GM12878 (cell line): Measurements from ENCODE around the gene DCST1. TPM values are rescaled to one million over a fixed set of nuclear protein-coding genes. Genes with fewer than 3 reads are reported as not detected.

Source experiments
- ATAC-seq: fragments of 200-7000 bp; cut with Tn5 transposase; 3 replicates; pipeline ENCODE4 v1.9.1; 2020; ENCODE audit warnings: mild to moderate bottlenecking, moderate library complexity
- BruUV-seq: library from RNA; stranded (reverse); fragments of 400-500 nt; replicated peaks from 2 replicates; lab custom pipeline; 2021; lab: Mats Ljungman, UMichigan
- CTCF ChIA-PET: fragments of 300-600 bp; sonication (Branson Sonifier 250); formaldehyde crosslinking; extraction: SDS; loops from one replicate; lab custom pipeline; 2021; ENCODE audit warnings: inconsistent platforms; lab: Yijun Ruan, JAX
- POLR2A ChIA-PET: fragments of 350-600 bp; formaldehyde crosslinking; extraction: SDS; loops from one replicate; lab custom pipeline; 2021; ENCODE audit warnings: inconsistent platforms; lab: Charles Lee
- RAD21 ChIA-PET: fragments of 300-600 bp; sonication (Branson Sonifier 250); formaldehyde crosslinking; loops from one replicate; lab custom pipeline; 2023; ENCODE audit warnings: antibody characterized with exemption; ENCODE audit not compliant: unreplicated experiment; lab: Charles Lee
- SMC1A ChIA-PET: fragments of 300-600 bp; sonication (Branson Sonifier 250); formaldehyde crosslinking; loops from one replicate; lab custom pipeline; 2023; ENCODE audit not compliant: unreplicated experiment, uncharacterized antibody; lab: Charles Lee
- DNase-seq: peaks from one replicate; pipeline ENCODE4 v3.0.0-alpha.2; 2011; ENCODE audit warnings: low read depth, low spot score
- FAIRE-seq: peaks from 3 replicates; lab custom pipeline; 2011; peaks lifted over from hg19 to GRCh38; lab: Jason Lieb, UNC
- H2AFZ ChIP-seq: 2 replicates; pipeline ENCODE4 v1.6.0; 2011; ENCODE audit warnings: low read depth, low read length, control low read depth; ENCODE audit not compliant: control insufficient read depth
- H3K27ac ChIP-seq: 2 replicates; pipeline ENCODE4 v1.5.1; 2011; ENCODE audit warnings: control low read depth; ENCODE audit not compliant: control insufficient read depth, insufficient read depth
- H3K27me3 ChIP-seq, 2 experiments: replicated peaks in 1 of 2; 2 replicates each; pipeline versions ENCODE4 v1.6.0 to v1.6.1; 2011; ENCODE audit warnings: low read length in 1 of 2; ENCODE audit not compliant: control insufficient read depth in 2 of 2, insufficient read depth in 2 of 2
- H3K36me3 ChIP-seq, 2 experiments: 2 replicates each; pipeline ENCODE4 v1.5.1; 2011; ENCODE audit warnings: low read length in 1 of 2; ENCODE audit not compliant: control insufficient read depth in 2 of 2, insufficient read depth in 2 of 2
- H3K4me1 ChIP-seq: 2 replicates; pipeline ENCODE4 v1.6.1; 2011; ENCODE audit warnings: mild to moderate bottlenecking, low read length, moderate library complexity, mixed read lengths; ENCODE audit not compliant: control insufficient read depth, insufficient read depth
- H3K4me2 ChIP-seq: 2 replicates; pipeline ENCODE4 v1.6.0; 2011; ENCODE audit warnings: control low read depth; ENCODE audit not compliant: control insufficient read depth, insufficient read depth
- H3K4me3 ChIP-seq: fragments of 200-600 bp; sonication (generic); 2 replicates; pipeline ENCODE4 v1.5.1; 2016
- H3K79me2 ChIP-seq: 2 replicates; pipeline ENCODE4 v1.6.0; 2011; ENCODE audit warnings: low read length; ENCODE audit not compliant: control insufficient read depth, insufficient read depth
- H3K9ac ChIP-seq: 2 replicates; pipeline ENCODE4 v1.8.0; 2011; ENCODE audit warnings: low read length, control low read depth, mixed read lengths; ENCODE audit not compliant: control insufficient read depth, insufficient read depth
- H3K9me3 ChIP-seq: replicated peaks from 3 replicates; pipeline ENCODE4 v1.5.1; 2011; ENCODE audit warnings: mild to moderate bottlenecking, low read length; ENCODE audit not compliant: control insufficient read depth, insufficient read depth
- H4K20me1 ChIP-seq: 2 replicates; pipeline ENCODE4 v1.6.0; 2011; ENCODE audit not compliant: control insufficient read depth, insufficient read depth
- CTCF ChIP-seq, 3 experiments: IDR thresholded peaks in 2 of 3; conservative IDR thresholded peaks in 1 of 3; 2 replicates each; pipeline ENCODE4 v1.5.1; 2011; ENCODE audit warnings: low read depth in 3 of 3, low read length in 3 of 3, mild to moderate bottlenecking in 3 of 3, control low read depth in 2 of 3, moderate library complexity in 2 of 3, inconsistent platforms in 1 of 3, mixed read lengths in 1 of 3; ENCODE audit not compliant: control insufficient read depth in 2 of 3, insufficient read depth in 1 of 3; ENCODE audit errors: extremely low read depth in 1 of 3
- HDAC6 ChIP-seq: fragments of 200-600 bp; sonication (generic); IDR thresholded peaks from one replicate; pipeline ENCODE4 v1.8.0; 2017; ENCODE audit warnings: antibody characterized with exemption; ENCODE audit not compliant: unreplicated experiment
- MEF2A ChIP-seq: IDR thresholded peaks from 2 replicates; pipeline ENCODE4 v1.6.1; 2011; ENCODE audit warnings: low read depth, mild to moderate bottlenecking, low read length, moderate library complexity; ENCODE audit not compliant: insufficient read depth
- RAD21 ChIP-seq: IDR thresholded peaks from 2 replicates; pipeline ENCODE4 v1.6.1; 2011; ENCODE audit warnings: mild to moderate bottlenecking, low read depth, low read length, moderate library complexity; ENCODE audit not compliant: insufficient read depth
- RELA ChIP-seq: fragments of 450-650 bp; IDR thresholded peaks from 2 replicates; pipeline ENCODE4 v1.8.0; 2014; ENCODE audit warnings: borderline replicate concordance; ENCODE audit not compliant: partially characterized antibody
- USF2 ChIP-seq: IDR thresholded peaks from 2 replicates; pipeline ENCODE4 v1.6.1; 2011; ENCODE audit warnings: low read depth, low read length, improper control_type of control experiment, borderline replicate concordance
- WGBS: methylation state at CpG from one replicate; pipeline ENCODE4 v1.1.6; 2016; ENCODE audit warnings: low lambda C conversion rate; ENCODE audit not compliant: insufficient replicate concordance, insufficient coverage; ENCODE audit errors: missing lambda C conversion rate; 5-methylcytosine and 5-hydroxymethylcytosine counted together
- in situ Hi-C: fragments of 300-500 bp; cut with MboI; formaldehyde crosslinking; loops from 9 replicates; pipeline ENCODE4 v1.14.3; 2018; ENCODE audit warnings: mixed read lengths
- intact Hi-C: fragments of 100-400 bp; cut with micrococcal nuclease; formaldehyde crosslinking; loops from one replicate; pipeline ENCODE4 v1.14.2; 2022; ENCODE audit not compliant: unreplicated experiment
- polyA plus RNA-seq, 11 experiments: library from polyadenylated mRNA; depleted of rRNA in 4 of 11; unstranded in 6 of 11; stranded (reverse) in 5 of 11; fragments of >200 nt; fragmentation: Nextera tagmentation in 4 of 11; fragmentation: Illumina TruSeq in 1 of 11; extraction: Ambion mirVana in 4 of 11; extraction: Trizol in 1 of 11; gene quantifications; 1 replicate in 1 of 11; 2 replicates in 10 of 11; pipeline versions ENCODE4 v1.2.1 to v1.2.3, GENCODE V29; 2011 to 2016; ENCODE audit warnings: inconsistent platforms in 2 of 11, missing spikeins in 2 of 11, low read depth in 1 of 11
- total RNA-seq, 4 experiments: library from RNA; depleted of rRNA in 3 of 4; stranded (reverse); fragments of >200 nt in 3 of 4; fragmentation: Illumina TruSeq in 1 of 4; extraction: Trizol in 1 of 4; gene quantifications; 2 replicates each; pipeline versions ENCODE4 v1.2.1 to v1.2.3, GENCODE V29; 2013 to 2021

The DCST1 gene
- total and polyA plus RNA-seq, 10 of the 15 experiments (the other 5 are each of a cell fraction or from before 2014, with no cell fraction given) = not detected

- Histone ChIP-seq H3K27ac (no peak overlapping the region), H4K20me1 (no peaks in the 10 kb centered on the region), H3K27me3 (no peaks in the 10 kb centered on the region)
- DNase-seq (no peak), FAIRE-seq (no peak)
- no TSS peak for BruUV-seq
- no peak for TF ChIP-seq HDAC6
- 0 out of 2 replicates have a peak, but pooled peaks have one; percentile 6 for TF ChIP-seq RAD21
- TF ChIP-seq RELA = no peak
- TF ChIP-seq MEF2A = no peak
- peak; percentile 37 to 50 (median 44); a peak in 5 of 6 replicates for TF ChIP-seq CTCF (IDR thresholded peaks at IDR 0.05 in 2 of 3, conservative IDR thresholded peaks at IDR 0.05 in 1 of 3; ENCODE audit: control insufficient read depth in 2 of 3, extremely low read depth in 1 of 3, insufficient read depth in 1 of 3, low read depth in 3 of 3, low read length in 3 of 3)
- TF ChIP-seq USF2 = no peak
- TF ChIP-seq, all 136 proteins: peak for 2
- 45% methylated on average over 12 of the region's 12 CpGs for WGBS
- CTCF ChIA-PET = interaction anchor here (0.6 to 9.7 kb wide), 6 partner anchors 7 to 120 kb away, joined by 3 to 121 read pairs (median 16); partner anchors contain the start of gene KRTCAP2
- Histone ChIP-seq H2AFZ (no peak overlapping the region; the same call in 1 of the 2 replicates), H3K79me2 (no peaks in the 10 kb centered on the region; the same call in 1 of the 2 replicates), H3K4me2 (peak overlapping the region; percentile 96), H3K9ac (no peak overlapping the region), H3K4me1 (peaks cover 13% of the 10 kb centered on the region), H3K4me3 (peak overlapping the region; percentile 91), H3K36me3 (no peaks in the 10 kb centered on the region), H3K9me3 (no peaks in the 10 kb centered on the region)
- SMC1A ChIA-PET = interaction anchor here (1.5 to 2.4 kb wide), 2 partner anchors 9 to 33 kb away, joined by 3 to 12 read pairs; no protein-coding TSS in a partner anchor
- ATAC-seq = peak; percentile 26; the same call in 2 of the 3 replicates
- in situ Hi-C loops (no loop called here), intact Hi-C loops (no loop called here)
- RAD21 ChIA-PET = interaction anchor here (1.0 to 2.7 kb wide), 7 partner anchors 9 to 572 kb away, joined by 3 to 16 read pairs (median 6); partner anchors contain the start of gene PBXIP1
- POLR2A ChIA-PET = interaction anchor here (1.1 to 1.7 kb wide), 3 partner anchors 51 to 182 kb away, joined by 4 to 8 read pairs (median 7); partner anchors contain the start of gene KCNN3
Observed at GRCh38 chr1:155052439-155053395, 19.1 kb downstream of the DCST1 start.
